CD4-positive, alpha-beta T cell treated with Interleukin-15 for 1 hour (primary cell): ENCODE results near the gene PRKN.

Experiments
- DNase-seq: peaks from one replicate; pipeline ENCODE4 v3.0.0-alpha.2; 2020

The PRKN gene

DNA sequence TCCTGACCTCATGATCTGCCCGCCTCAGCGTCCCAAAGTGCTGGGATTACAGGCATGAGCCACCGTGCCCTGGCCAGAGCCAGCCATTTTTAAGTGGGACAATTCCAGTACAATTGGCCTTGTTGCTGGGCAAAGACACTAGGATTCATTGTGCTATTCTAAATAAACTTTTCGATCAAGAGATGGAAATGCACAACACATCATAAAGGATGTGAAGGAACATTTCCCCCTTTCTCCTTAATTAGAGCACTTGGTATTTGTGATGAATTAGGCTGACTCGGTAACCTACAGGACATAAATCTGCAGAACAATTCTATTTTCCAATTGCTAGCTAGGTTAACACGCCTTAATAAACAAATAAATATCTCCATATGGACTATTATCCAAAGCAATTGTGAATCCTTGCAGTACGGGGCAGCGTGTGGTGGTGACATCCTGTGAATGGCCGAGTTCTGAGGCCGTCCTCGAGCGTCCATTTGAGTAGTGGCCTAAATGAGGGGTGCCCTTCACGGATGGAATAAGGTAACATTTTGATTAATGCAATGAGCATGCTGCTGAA lies 1047.5 kb downstream of the PRKN start:
- DNase-seq: no peak

DNA sequence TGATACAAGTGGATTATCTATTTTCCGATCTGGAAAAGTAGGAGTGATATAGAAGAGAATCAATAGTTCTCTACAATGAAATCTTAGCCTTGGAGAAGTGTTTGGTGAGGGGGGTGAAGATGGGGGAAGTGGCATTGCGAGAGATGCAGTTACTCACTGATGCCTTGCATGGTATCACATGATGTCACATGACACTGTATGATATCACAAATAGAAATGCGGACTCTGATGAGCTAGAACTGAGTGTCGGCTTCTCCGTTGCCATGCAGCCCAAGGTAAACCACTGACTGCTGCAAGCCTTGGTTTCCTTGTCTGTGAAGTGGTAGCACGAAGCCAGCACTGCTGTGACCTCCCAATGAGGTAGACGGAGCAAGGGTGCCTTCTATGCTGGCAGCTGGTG lies 1050.4 kb downstream of the PRKN start:
- no peak for DNase-seq

DNA sequence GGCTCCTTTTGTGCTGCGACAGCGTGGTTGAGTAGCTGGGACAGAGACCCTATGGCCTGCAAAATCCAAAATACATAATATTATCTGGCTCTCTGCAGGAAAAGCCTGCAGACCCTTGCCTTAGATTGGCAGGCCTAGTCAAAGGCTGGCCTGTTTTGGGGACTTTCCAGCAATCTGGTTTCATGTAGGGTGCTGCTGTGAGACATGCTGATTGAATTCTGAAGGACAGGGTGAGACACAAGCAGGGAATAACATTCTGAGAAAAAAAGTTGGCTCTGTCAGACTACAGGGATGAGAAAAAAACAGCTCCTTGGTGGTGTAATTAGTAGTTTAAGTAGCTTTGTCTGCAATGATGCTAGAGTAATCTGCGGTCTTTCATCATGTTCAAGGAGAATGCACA lies 1051.0 kb downstream of the PRKN start:
- DNase-seq: no peak

- no peak for DNase-seq
Measured at GRCh38 chr6:161674930-161675682, 1052.5 kb downstream of the PRKN start.

GRCh38 chr6:161673026-161673425 lies 1054.5 kb downstream of the PRKN start:
- no peak for DNase-seq

GRCh38 chr6:161671117-161671516 lies 1056.4 kb downstream of the PRKN start:
- DNase-seq: no peak

DNA sequence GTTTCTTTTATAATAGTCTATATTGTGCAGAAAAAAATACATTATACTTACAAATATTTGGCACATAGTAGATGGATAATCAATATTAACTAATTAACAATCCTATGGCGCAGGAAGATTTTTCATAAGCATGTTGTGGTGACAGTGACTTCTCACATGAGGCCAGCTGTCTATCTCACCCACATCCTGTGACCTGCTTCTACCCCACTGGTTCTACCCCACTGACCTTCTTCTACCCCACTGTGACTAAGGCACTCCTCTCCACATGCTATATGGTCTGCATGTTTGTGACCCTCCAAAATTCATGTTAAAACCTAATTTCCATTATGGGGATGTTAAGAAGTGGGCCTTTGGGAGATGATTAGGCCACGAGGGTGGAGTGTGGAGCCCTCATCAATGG lies 1058.9 kb downstream of the PRKN start:
- no peak for DNase-seq

GRCh38 chr6:161667957-161668356 lies 1059.6 kb downstream of the PRKN start:
- no peak for DNase-seq

DNA sequence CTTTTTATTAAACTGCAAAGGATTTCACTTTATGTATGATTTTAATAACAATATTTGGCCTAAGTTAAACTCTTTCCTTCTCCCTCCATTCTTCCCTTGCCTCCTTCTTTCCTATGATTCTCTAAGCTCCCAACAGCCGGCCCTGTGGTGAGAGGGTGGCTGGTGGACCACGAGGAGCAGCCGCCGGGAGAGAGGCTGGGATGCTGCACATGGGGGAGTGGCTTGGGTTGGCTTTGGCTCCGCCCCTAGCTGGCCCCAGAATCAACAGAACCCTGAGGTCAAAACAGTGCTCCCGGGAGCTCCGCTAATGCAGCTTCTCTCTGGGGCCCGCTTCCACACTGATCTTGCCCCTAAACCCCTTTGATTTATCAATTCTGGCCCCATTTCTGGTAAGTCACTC lies 1063.9 kb downstream of the PRKN start:
- DNase-seq: no peak

DNA sequence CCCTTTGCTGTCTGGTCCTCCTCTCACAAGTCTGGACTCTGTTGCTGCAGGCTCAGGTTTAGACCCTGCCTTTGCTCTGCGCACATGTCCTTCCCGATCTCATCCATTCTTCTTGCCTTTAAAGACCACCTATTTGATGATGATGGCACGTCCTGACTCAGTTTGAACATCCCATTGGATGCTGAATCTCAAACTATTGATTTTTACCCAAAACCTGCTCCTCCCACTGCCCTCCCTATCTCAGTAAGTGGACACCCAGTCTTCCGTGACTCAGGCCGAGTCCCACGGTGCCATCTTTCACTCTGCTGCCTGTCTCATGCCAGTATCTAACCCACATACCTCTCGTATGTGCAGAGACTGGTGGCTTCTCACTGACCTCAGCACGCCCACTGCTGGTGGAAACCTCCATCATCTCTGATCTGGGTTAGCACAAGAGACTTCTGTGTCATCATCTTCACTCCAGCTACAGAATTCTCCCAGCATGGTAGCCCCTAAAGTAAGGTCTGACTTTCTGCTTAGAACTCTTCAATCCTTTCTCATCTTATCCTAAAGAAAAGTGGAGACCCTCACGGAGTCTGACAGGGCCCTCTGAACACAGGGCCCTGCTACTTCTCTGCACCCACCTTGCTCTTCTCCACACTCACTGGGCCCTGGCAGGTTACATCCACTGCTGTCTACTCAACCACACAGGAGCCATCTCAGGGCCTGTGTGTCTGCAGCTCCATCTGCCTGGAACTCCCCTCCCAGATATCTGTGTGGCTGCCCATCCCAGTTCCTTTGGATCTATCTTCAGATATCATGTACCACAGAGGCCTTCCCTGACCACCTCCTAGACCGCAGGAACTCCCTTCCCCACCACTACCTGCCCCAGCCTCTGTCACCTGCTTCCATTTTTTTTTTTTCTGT lies 1066.6 kb downstream of the PRKN start:
- no peak for DNase-seq

- DNase-seq: no peak
Measured at GRCh38 chr6:161658211-161658610, 1069.4 kb downstream of the PRKN start.

DNA sequence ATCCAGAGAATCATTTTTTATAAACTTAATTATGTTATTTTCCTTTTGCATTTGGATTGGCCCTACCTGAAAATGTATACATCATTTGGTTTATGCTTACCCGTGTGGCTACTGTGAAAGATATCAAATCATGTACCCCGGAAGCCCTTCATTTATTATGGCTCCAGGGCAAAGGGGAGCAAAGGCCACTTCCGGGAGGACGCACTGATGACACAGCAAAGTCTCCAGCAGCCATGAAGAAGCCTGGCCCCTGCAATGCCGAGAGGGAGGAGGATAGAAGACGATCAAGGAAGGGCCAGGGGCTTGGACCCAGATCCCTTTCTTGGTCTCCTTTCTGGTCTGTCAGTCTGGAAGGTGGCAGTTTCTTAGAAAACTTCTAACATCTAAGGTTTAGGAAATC lies 1073.4 kb downstream of the PRKN start:
- no peak for DNase-seq

- DNase-seq: no peak
Measured at GRCh38 chr6:161651949-161652348, 1075.6 kb downstream of the PRKN start.

DNA sequence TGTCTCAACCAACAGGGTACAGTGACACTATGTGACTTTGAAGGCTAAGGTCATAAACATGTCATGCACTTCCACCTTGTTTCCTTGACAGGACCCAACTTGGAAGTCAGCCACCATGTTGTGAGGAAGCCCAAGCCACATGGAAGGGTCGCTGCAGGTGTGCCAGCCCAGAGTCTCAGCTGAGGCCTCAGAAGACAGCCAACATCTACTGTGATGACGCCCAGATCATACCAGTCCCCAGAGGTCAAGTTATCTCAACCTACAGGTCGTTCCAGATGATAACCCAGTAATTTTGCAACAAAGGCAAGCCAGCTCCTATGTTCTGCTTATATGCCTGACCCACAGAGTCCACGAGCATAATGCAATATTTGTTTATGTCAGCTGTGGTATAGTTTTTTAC lies 1077.7 kb downstream of the PRKN start:
- DNase-seq: no peak

- DNase-seq: no peak
Measured at GRCh38 chr6:161649068-161649467, 1078.5 kb downstream of the PRKN start.

- DNase-seq: no peak
Measured at GRCh38 chr6:161647234-161647633, 1080.3 kb downstream of the PRKN start.

- no peak for DNase-seq
Measured at GRCh38 chr6:161644521-161644920, 1083.0 kb downstream of the PRKN start.

- DNase-seq: no peak
Measured at GRCh38 chr6:161641175-161641574, 1086.4 kb downstream of the PRKN start.

DNA sequence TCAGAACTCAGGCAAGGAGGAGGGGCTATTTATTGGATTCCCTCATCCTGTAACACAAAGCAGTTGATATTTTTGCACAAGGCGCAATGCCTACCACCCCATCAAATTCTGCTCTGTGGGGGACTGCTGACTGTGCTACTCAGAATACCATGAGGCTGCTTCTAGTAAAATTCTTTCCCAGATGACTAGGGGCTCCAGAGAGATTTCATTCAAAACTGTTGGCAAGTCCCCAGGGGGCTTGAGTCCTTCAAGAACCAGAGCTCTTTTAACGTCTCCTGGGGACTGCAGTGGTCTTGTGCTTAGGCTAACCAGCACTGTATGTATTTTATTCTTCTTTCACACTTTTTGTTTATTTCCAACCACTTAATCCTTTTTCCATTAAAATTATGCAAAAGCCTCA lies 1087.8 kb downstream of the PRKN start:
- no peak for DNase-seq

- DNase-seq: no peak
Measured at GRCh38 chr6:161637658-161638057, 1089.9 kb downstream of the PRKN start.

DNA sequence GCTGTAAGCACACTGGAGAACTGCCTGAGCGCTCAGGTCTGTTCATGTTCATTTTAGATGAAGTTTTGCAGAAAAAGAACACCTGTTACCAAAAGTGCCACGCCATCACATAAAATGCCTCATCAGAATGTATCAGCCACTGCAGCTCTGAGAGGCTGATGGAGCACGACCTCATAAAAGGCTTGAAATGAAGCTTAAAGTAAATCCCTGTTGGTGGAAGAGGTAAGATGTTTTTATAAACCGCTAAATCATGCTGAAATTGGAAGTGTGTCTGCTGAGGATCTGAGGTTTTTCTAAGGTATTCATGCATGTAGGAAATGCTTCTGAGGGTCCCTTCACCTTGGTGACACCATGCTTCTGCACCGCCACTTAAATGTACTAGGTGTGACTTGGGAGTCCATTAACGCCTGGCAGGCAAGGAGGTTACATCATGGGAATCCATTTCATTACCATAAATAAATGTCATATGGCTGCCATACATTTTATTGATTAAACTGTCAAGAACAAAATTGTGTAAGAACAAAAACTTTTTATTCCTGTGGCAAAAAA lies 1090.6 kb downstream of the PRKN start:
- no peak for DNase-seq

DNA sequence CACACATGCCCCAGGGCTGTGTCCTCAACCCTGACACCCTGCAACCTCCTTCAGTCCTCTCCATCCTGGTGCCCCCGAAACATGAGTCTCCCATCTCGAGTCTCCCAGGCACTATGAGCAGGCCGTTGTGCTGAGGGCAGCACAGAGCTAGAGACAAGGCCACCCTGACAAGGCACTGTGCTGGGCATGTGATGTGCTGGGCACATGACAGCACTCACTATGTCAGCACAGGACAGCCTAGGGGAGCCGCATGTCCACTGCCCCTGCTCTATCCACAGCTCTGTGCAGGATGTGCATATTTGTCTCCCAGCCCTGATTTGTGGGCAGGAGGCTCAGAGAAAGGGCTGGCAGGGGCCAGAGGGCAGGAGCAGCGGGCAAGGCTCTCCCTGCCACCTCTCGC lies 1091.6 kb downstream of the PRKN start:
- DNase-seq: no peak

DNA sequence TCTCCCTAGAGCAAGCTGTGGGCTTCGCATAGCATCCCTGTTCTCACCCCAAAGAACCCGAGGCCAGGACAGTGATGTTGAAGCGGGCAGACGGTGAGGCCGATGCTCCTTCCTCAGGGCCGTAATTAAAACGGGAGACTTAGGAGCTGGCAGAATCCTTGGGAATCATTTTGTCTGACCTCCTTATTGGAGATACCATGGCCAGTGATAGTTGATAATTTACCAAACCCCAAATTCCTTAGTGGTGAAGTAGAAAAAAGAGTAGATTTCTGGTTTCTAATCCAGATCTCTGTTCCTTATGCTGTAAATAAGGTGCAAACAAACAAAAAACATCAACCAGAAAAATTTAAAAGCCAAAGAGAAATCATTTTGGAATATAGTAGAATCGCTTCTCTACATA lies 1092.7 kb downstream of the PRKN start:
- no peak for DNase-seq
